Spleen (tissue), 7 donors: ENCODE data around the gene POLR3B.

ENCODE experiments used
- POLR2A ChIP-seq, 3 donors: fragments of 450-650 bp; IDR thresholded peaks; one replicate each; pipeline ENCODE4 v1.5.1; 2017; ENCODE audit warnings: antibody characterized with exemption in 3 of 3, mild to moderate bottlenecking in 1 of 3
- TF ChIP-seq, protein P1 (sequence below), 11 experiments: fragments of 200-600 bp in 7 of 11; fragments of 450-650 bp in 4 of 11; sonication (generic) in 4 of 11; IDR thresholded peaks in 8 of 11; conservative IDR thresholded peaks in 3 of 11; 1 replicate in 7 of 11; 2 replicates in 4 of 11; pipeline versions ENCODE4 v1.4.0 to v1.8.0; 2016 to 2021; ENCODE audit warnings: antibody characterized with exemption in 11 of 11, inconsistent platforms in 4 of 11, mild to moderate bottlenecking in 1 of 11
- donor health status: DM: no; HTN: no; CAD: no; lungs with moderate emphysema.
- donor health status: DM: no; HTN: no; CAD: no.
- donor health status: DM: no; HTN: no; CAD: no.

DNA sequence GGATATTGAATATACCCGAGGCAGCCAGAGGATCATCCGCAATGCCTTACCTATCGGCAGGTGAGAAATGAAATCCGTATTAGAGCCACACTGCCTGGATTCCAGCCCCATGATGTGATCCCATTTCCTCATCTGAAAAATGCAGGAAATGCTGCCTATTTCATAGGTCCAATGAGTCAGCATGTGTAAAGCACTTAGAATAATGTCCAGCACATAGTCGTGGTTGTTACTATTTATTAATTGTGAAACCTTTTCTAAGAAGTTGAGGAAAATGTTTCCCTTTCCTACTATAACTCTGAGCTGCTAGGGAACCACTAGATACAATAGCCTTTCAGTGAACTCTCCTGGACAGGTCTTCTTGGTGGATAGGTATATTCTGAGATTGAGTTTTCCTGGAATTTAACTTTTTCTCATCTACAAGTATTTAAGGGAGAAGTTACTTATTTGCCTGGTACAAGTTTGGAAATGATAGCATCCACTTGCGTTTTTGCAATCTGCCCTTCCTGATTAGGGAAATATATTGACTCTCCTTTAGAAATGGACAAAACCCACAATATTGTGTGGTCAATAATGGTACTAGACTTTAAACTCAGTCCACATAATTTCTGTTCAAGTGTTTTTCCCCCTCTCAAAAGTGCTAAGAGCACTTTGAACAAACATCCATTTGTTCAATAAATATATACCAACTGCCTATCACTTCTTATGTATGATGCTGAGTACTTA is 12.2 kb downstream of the POLR3B start:
- TF ChIP-seq, protein P1, sequence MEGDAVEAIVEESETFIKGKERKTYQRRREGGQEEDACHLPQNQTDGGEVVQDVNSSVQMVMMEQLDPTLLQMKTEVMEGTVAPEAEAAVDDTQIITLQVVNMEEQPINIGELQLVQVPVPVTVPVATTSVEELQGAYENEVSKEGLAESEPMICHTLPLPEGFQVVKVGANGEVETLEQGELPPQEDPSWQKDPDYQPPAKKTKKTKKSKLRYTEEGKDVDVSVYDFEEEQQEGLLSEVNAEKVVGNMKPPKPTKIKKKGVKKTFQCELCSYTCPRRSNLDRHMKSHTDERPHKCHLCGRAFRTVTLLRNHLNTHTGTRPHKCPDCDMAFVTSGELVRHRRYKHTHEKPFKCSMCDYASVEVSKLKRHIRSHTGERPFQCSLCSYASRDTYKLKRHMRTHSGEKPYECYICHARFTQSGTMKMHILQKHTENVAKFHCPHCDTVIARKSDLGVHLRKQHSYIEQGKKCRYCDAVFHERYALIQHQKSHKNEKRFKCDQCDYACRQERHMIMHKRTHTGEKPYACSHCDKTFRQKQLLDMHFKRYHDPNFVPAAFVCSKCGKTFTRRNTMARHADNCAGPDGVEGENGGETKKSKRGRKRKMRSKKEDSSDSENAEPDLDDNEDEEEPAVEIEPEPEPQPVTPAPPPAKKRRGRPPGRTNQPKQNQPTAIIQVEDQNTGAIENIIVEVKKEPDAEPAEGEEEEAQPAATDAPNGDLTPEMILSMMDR (IDR thresholded peaks at IDR 0.05 in 8 of 11, conservative IDR thresholded peaks at IDR 0.05 in 3 of 11): no peak
- TF ChIP-seq POLR2A (IDR thresholded peaks at IDR 0.05): no peak
